Stimulated activated CD8-positive, alpha-beta memory T cell treated with anti-CD3 and anti-CD28 coated beads, Interleukin-2, amount 100 ng/mL, for 48 hours (primary cell): ENCODE data around the gene KCNG2.
"Not testable (repeated sequence)": the region's sequence is repeated elsewhere in the genome, so short reads cannot be mapped to it uniquely, and the experiment has no call there.

Experiments
- DNase-seq, 2 donors: peaks; one replicate each; pipeline ENCODE4 v3.0.0-alpha.2; 2020; ENCODE audit warnings: low read depth in 2 of 2

The KCNG2 gene

GRCh38 chr18:79870301-79871025 lies 72.7 kb downstream of the KCNG2 start:
- no peak for DNase-seq

- DNase-seq = no peak
These were observed 73.3 kb downstream of the KCNG2 start for GRCh38 chr18:79871026-79871390.

- DNase-seq = no peak
These were observed 73.8 kb downstream of the KCNG2 start for GRCh38 chr18:79871481-79872091.

- no peak for DNase-seq
These were observed 75.0 kb downstream of the KCNG2 start for GRCh38 chr18:79872527-79873444.

- DNase-seq = no peak
These were observed 75.8 kb downstream of the KCNG2 start for GRCh38 chr18:79873449-79874110.

- no peak for DNase-seq
These were observed 77.1 kb downstream of the KCNG2 start for GRCh38 chr18:79874553-79875530.

DNA sequence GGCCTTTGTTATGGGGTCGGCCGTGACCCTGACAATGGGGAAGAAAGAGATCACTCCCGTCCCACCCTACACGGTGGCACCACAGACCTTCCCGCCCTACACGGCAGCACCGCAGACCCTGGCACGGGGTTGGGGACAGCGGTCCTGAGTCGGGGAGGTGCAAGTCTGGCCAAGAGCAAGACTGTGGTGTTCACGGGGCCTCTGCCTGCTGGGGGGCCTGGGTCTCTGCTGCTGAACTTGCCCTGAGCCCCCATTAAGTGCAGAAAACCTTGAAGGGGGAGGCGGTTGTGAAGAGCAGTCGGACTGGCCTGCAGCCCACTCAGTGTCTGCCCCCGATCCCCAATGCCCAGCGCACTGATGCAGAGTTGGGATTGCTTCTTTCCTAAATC lies 77.8 kb downstream of the KCNG2 start:
- DNase-seq = no peak

DNA sequence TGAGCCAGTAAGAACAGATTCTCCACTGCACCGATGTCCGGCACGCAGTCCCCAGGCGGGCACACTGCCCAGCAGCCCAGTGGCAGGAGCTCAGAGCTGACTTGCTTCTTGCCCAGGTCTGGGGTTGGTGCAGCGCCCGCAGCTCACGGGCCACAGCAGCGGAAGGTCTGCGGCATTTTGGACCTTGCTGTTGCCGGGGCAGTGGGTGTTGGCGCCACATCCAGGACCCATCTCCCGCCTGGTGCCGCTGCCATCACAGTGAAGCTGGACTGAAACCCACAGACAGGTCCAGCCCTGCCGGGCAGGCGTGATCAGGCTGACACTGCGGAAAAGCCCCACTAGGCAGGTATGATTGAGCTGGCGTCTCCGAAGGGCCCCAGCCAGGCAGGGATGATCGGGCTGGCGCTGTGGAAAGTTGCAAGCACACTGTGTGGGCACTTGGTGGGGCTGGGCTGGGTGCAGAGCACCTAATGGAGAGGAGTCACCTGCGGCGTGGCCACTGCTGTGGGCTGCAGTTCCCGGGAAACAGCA lies 78.3 kb downstream of the KCNG2 start:
- no peak for DNase-seq

GRCh38 chr18:79876497-79876896 lies 78.8 kb downstream of the KCNG2 start:
- DNase-seq = no peak

GRCh38 chr18:79877163-79878091 lies 79.7 kb downstream of the KCNG2 start:
- DNase-seq = no peak

GRCh38 chr18:79878246-79878645 lies 80.5 kb downstream of the KCNG2 start:
- not testable (repeated sequence) for DNase-seq

- DNase-seq = no peak
These were observed 81.1 kb downstream of the KCNG2 start for GRCh38 chr18:79878741-79879378.

- DNase-seq = no peak
These were observed 81.8 kb downstream of the KCNG2 start for GRCh38 chr18:79879566-79879965.

GRCh38 chr18:79881695-79882094 lies 84.0 kb downstream of the KCNG2 start:
- no peak for DNase-seq

DNA sequence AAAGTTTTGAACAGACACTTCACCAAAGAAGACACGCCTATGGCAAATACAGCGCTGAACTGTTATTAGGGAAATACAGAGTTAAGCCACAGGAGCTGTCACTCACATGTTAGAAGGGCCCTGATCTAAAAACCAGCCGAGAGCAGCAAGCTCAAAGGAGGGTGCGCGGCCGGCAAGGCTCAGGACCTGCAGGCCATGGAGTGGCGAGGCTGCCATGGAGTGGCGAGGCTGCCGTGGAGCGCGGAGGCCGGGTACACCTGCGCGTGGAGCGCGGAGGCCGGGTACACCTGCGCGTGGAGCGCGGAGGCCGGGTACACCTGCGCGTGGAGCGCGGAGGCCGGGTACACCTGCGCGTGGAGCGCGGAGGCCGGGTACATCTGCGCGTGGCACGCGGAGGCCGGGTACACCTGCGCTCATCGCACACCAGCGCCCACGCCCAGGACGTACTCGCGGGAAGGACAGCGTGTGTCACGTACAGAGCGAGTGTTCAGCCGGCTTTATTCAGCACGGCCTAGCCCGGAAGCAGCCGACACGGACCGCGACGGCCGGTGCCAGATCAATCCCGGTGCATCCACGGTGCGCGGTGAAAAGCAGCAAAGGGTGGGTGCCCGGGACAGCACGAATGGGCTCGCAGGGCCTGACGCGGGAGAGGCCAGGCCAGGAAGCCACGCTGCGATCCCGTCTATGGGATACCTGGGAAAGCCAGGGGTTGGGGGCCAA lies 84.9 kb downstream of the KCNG2 start:
- DNase-seq = no peak

DNA sequence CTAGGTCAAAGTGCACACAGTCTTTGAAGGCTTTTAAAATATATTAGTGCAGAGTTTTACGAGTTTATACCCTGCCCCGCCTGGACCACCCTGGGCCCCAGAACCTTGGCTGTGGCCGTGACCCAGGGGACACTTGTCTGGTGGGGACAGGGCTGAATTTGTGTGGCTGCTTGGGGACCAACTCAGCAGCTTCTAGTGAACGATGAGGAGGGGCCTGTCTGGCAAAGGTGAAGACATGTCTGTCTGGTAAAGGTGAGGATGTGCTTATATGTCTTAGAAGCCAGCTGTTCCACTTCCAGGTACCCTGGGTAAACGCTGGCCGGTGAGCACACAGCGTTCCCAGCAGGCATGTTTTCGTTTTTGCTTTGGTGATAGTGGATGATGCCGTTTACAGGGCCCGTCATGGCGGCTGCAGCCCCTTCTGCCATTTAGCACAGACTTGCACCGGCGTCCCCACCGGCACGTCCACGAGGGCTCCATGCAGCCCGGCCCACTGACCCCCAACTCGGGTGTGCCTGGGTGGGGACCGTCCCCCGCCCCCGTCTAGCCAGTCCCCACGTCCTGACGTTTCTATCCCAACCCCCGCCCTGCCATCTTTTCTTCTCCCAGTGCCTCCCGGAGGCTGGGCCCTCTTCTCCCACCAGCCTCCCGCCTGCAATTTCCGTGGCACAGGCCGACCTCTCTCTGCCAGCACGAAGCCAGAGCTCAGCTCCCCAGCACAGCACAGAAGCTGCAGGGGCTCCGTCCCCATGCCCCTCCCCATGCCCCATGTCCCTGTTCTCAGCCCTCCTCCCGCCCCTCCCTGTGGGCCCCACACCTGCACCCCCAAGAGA lies 85.9 kb downstream of the KCNG2 start:
- no peak for DNase-seq

DNA sequence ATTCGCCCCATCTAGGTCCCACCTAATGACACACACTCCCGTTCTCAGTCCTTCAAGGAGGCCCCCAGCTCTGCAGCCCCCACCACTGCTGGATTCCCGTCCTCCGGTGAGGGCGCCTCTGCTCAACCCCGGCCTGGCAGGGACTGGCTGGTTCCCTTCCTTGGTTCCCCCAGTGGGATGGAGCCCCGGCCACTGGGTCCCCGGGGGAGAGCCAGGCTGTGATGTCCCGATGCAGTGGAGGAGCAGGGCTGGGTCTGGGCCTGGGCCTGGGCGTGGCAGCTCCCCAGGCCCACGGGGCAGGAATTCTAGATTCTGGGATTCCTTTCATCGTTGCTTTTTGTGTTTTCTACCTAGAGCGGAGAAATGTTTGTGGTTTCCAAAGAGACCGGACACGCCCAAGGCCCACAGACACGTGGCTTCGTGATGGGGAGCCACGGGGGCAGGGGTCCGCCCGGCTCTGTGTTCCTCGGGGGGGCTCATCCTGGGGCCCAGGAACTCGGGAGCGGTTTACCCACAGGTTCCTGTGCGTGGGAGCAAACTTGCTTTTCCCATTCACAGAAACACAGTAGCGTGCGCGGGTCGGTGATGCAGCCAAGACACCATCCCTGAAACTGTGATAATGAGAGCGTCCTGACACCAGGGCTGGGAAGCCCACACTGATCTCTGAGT lies 86.7 kb downstream of the KCNG2 start:
- no peak for DNase-seq
